Adrenal gland (tissue), 5 donors: ENCODE results near the gene EBP.

Source experiments
- CTCF ChIP-seq, 6 experiments: fragments of 450-650 bp in 4 of 6; fragments of 200-600 bp in 2 of 6; sonication (generic) in 1 of 6; IDR thresholded peaks; 1 replicate in 5 of 6; 2 replicates in 1 of 6; pipeline versions ENCODE4 v1.5.1 to v1.8.0; 2016 to 2021; ENCODE audit warnings: antibody characterized with exemption in 6 of 6, mild to moderate bottlenecking in 2 of 6, moderate library complexity in 1 of 6
- POLR2A ChIP-seq, 2 donors: fragments of 450-650 bp; IDR thresholded peaks; one replicate each; pipeline ENCODE4 v1.6.1; 2017; ENCODE audit warnings: antibody characterized with exemption in 2 of 2, mild to moderate bottlenecking in 2 of 2, moderate library complexity in 1 of 2
- donor health status: DM: no; HTN: no; CAD: no.

- no peak for TF ChIP-seq CTCF (IDR thresholded peaks at IDR 0.05)
- TF ChIP-seq POLR2A (IDR thresholded peaks at IDR 0.05): no peak
Measured at GRCh38 chrX:48477960-48478755, 43.5 kb upstream of the EBP start.
